GM21447 (cell line): ENCODE results near the gene CALY.

Experiments
- ATAC-seq: cut with Tn5 transposase; IDR thresholded peaks from one replicate; pipeline ENCODE4 v1.9.1; 2021; ENCODE audit not compliant: unreplicated experiment

The CALY gene

DNA sequence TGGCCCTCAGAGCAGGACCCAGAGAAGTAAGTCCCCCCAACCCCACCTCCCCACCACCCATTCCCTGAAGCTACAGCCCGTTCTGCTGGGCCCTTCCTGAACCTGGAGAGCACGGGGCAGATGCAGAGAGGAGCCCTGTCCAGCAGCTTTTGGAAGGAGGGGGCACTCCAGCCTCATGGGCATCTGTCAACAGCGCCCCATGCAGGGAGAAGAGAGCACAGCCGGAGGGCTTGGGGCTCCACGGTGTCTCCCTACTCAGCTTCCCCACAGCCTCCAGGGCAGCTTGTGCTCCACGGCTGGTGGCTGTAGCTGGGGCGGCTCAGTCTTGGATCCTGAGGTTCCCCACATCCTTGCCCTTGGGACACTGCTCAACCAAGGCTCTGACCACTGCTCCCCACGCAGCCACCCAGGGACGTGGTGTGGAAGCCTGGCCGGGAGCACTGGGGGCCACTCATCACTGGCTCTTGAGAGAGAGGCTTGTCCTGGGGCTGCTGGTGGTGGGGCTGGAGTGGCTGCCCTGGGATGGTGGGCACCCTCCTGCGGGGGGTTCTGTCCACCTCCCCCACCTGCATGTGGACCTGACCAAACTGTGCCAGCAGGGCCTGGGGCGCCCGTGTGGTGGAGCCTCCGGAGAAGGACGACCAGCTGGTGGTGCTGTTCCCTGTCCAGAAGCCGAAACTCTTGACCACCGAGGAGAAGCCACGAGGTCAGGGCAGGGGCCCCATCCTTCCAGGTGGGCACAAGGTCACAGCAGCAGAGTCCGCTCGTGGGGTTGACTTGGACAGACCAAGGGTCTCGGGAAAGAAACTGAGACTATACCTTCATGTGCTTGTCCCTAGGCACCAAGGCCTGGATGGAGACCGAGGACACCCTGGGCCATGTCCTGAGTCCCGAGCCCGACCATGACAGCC is 15.0 kb upstream of the CALY start:
- no peak for ATAC-seq

DNA sequence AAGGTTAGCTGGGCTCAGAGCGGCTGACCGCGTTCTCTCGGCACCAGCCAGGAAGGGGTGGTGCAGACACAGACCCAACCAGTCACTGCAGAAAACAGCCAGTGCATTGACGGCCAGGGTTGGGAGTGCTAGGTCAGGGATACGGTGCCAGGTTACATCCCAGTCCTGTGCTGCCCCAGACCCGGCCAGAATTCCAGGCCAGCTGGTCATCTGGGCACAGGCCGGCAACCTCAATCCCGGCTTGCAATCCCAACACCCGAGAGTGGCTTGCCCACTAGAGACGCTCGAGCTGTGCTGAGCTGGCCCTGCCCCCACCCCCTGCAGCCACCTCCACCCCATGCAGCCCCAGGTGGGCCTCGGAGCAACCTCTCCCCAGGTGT is 14.2 kb upstream of the CALY start:
- no peak for ATAC-seq

DNA sequence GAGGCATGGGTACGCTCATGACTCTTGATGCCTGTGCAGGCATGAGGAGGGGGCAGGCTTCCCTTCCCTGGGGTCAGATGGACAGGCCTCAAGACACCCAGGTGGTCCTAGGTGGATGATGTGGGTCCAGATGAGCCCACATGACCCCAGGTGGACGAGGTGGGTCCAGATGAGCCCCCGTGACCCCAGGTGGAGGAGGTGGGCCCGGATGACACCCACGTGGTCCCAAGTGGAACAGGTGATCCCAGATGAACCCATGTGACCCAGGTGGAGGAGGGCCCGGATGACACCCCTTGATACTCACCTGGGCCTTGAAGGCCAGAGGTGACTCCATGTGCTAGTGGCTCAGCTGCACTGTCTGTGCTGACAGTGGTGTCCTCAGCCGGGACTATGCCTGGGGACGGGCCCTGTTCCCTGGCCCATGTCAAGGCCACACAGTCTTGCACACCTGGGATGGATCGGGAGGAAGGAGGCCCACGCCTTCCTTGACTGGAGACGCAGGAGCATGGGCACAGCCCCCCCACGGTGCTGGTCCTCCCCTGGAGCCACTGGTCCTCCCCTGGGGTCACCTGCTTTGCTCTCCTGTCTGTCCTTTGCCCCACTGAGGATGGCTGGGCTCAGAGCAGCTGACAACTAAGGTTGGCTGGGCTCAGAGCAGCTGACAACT is 13.7 kb upstream of the CALY start:
- no peak for ATAC-seq

GRCh38 chr10:133349577-133350011 is 12.9 kb upstream of the CALY start:
- ATAC-seq = no peak

DNA sequence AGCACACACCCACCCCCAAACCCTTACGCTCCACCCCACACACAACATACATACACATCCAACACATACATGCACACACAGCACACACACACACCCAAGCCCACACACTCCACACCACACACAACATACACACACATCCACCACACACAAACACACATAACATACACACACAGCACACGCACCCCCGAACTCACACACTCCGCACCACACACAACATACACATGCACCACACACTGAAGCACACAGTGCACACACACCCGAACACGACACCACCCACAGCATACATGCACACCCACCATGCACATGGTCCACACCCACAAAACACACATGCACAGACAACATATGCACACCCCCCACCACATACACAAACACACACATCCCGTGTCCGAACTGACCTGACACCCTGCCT is 12.5 kb upstream of the CALY start:
- ATAC-seq = no peak

DNA sequence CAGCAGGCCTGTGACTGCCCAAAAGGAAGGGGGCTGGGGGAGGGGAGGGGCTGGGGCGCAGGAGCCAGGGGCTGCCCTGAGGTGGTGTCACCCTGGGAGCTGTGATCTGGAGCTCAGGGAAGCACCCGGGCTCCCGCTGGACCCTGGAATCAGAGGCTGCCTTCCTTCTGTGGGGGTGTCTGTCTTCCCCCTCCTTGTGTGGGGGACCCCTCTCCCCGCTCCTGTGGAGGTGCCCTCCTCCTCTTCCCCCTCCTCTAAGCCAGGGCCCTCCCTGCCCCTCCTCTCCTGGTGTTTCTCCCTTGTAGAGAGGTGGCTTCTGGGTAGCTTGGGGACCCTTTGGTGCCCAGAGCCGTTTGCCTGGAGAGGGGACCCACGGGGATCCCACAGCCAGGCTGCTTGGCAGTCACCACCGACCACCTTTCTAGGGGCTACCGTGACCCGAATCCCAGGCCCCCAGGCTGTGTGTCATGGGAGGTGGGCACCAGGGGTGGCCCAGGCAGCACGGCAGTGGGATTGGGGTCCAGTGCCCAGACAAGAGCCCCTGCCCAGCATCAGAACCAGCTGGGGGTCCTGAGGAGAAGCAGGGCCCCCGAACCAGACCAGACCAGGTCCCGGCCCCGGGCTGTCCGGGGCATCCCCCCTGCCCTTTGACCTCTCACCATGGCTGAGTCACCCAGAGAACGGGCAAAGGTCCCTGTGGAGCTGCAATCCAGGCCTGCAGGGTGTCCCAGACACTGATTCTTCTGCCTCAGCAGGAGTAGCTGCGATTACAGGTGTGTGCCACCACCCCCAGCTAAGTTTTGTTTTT is 11.2 kb upstream of the CALY start:
- no peak for ATAC-seq

- ATAC-seq = no peak
Measured at GRCh38 chr10:133346413-133346812, 9.7 kb upstream of the CALY start.

DNA sequence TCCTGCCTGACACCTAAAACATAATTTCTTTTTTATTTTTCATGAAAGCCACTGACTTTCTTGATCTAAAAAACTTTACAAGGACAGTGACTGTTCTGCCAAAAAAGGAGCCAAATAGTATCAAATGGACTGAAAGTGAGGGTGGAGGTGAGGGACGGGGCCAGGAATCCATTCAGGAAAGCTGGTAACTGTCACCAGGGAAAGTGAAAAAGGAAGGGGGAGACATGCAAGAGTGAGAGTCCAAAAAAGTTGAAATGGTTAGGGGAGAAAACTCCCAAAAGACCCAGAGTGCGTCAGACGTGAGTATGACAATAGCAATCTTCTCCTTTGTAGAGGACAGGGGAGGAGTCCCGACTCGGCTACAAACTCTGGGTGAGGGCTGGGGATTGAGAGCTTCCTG is 7.5 kb upstream of the CALY start:
- no peak for ATAC-seq

GRCh38 chr10:133343558-133343957 is 6.9 kb upstream of the CALY start:
- no peak for ATAC-seq

DNA sequence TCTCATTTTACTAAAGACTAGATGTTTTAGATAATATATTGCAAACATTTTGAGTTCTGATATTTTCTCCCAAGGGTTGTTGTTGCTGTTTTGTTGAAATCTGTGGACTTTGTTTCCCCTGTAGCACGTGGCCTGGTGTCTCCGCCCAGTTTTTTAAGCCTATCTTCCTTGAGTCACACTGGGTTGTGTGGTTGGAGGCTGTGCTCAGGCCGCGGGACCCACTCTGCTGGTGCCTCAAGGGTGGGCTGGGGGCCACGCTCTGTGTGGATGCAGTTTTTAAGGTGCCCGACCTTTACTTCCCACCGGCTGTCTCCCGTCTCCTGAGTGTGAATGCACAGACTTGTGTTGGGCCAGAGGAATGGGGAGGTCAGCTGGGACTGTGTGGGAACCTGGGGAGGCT is 6.2 kb upstream of the CALY start:
- ATAC-seq = no peak

GRCh38 chr10:133341983-133342382 is 5.3 kb upstream of the CALY start:
- ATAC-seq = no peak

- ATAC-seq = no peak
Measured at GRCh38 chr10:133339708-133340380, 3.1 kb upstream of the CALY start.

DNA sequence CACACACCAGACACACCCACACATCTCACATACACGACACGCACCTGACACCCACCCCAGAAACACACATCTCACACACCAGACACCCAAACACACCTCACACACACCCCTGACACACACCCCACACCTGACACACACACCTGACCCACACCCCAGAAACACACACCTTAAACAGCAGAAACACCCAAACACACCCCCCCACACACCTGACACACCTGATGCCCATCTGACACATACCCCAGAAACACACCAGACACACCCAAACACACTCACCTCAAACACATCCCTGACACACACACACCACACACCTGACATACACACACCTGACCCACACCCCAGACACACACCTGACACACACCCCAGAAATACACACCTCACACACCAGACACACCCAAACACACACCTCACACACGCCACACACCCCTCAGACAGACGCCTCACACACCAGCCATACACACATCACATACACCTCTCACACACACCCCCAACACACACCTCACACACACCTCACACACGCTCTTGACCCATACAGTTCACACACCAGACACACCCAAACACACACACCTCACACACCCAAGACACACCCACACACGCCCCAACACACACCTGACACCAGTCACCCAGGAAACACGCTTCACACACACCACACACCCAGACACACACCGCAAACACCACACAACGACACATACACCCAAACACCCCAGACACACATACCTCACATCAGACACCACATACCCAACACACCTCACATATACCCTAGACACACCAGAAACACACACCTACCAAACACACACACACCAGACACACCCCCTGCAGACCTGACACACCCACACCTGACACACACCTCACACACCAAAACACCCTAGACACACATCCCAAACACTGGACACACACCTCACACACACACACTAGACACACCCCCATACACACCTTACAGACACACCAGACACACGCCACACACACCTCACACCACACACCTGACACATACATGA is 1.7 kb upstream of the CALY start:
- no peak for ATAC-seq

GRCh38 chr10:133337370-133337725 is 652 bp upstream of the CALY start:
- ATAC-seq = no peak

- ATAC-seq = no peak
Measured at GRCh38 chr10:133336118-133336576, 549 bp downstream of the CALY start.

- peak; percentile 52 for ATAC-seq
Measured at GRCh38 chr10:133335246-133336117, 1.2 kb downstream of the CALY start.

GRCh38 chr10:133334503-133335245 is 2.0 kb downstream of the CALY start:
- ATAC-seq = no peak
